DND-41 (cell line): ENCODE results near the gene CFAP20DC.

Experiments used
- ATAC-seq: fragments of 200-7000 bp; cut with Tn5 transposase; 3 replicates; pipeline ENCODE4 v1.9.1; 2021; ENCODE audit warnings: low read depth; ENCODE audit not compliant: insufficient read depth
- DNase-seq: peaks from one replicate; pipeline ENCODE4 v3.0.0-alpha.2; 2020
- H2AFZ ChIP-seq: 2 replicates; pipeline ENCODE4 v1.6.0; 2012; ENCODE audit warnings: low read depth, low read length
- H3K27ac ChIP-seq: 2 replicates; pipeline ENCODE4 v1.5.1; 2012; ENCODE audit warnings: low read length, inconsistent platforms
- H3K27me3 ChIP-seq: fragments of 200-600 bp; sonication (generic); 2 replicates; pipeline ENCODE4 v1.6.0; 2012; ENCODE audit warnings: low read length, mild to moderate bottlenecking, inconsistent platforms; ENCODE audit not compliant: insufficient read depth, poor library complexity
- H3K36me3 ChIP-seq: 2 replicates; pipeline ENCODE4 v1.5.1; 2012; ENCODE audit warnings: low read length, inconsistent platforms; ENCODE audit not compliant: insufficient read depth
- H3K4me1 ChIP-seq: 2 replicates; pipeline ENCODE4 v1.5.1; 2012; ENCODE audit warnings: mild to moderate bottlenecking, low read length; ENCODE audit not compliant: insufficient read depth
- H3K4me2 ChIP-seq: 2 replicates; pipeline ENCODE4 v1.6.0; 2012; ENCODE audit warnings: mild to moderate bottlenecking, moderate library complexity, low read length, inconsistent platforms; ENCODE audit not compliant: insufficient read depth
- H3K4me3 ChIP-seq, 2 experiments: fragments of 200-600 bp in 1 of 2; shearing (Covaris generic) in 1 of 2; 2 replicates each; pipeline ENCODE4 v1.5.1; 2012 to 2016; ENCODE audit warnings: inconsistent platforms in 2 of 2, low read length in 2 of 2, mild to moderate bottlenecking in 2 of 2, low read depth in 1 of 2, moderate library complexity in 1 of 2
- H3K79me2 ChIP-seq: 2 replicates; pipeline ENCODE4 v1.6.0; 2012; ENCODE audit warnings: low read length, inconsistent platforms; ENCODE audit not compliant: insufficient read depth
- H3K9ac ChIP-seq: 2 replicates; pipeline ENCODE4 v1.6.0; 2012; ENCODE audit warnings: low read depth, mild to moderate bottlenecking, inconsistent platforms, low read length, moderate library complexity
- H3K9me3 ChIP-seq: 2 replicates; pipeline ENCODE4 v1.5.1; 2012; ENCODE audit warnings: low read length, moderate library complexity, mild to moderate bottlenecking, inconsistent platforms; ENCODE audit not compliant: insufficient read depth, severe bottlenecking
- H4K20me1 ChIP-seq: 2 replicates; pipeline ENCODE4 v1.6.0; 2012; ENCODE audit warnings: low read length; ENCODE audit not compliant: insufficient read depth
- CTCF ChIP-seq: IDR thresholded peaks from 2 replicates; pipeline ENCODE4 v1.5.1; 2012; ENCODE audit warnings: borderline replicate concordance, low read length, moderate library complexity, mild to moderate bottlenecking; ENCODE audit not compliant: poor library complexity, severe bottlenecking; ENCODE audit errors: extremely low read depth
- EZH2 ChIP-seq: IDR thresholded peaks from 3 replicates; pipeline ENCODE4 v1.6.1; 2012; ENCODE audit warnings: borderline replicate concordance, low read depth, mild to moderate bottlenecking, moderate library complexity, low read length, inconsistent platforms; ENCODE audit not compliant: severe bottlenecking

Gene CFAP20DC

GRCh38 chr3:58693940-58694850 is 355.6 kb downstream of the CFAP20DC start:
- no peak overlapping the region for H3K4me3 ChIP-seq
- ATAC-seq, result no peak
- H2AFZ ChIP-seq, result no peak overlapping the region
- H3K4me2 ChIP-seq, result no peak overlapping the region
- H3K27me3 ChIP-seq, result peaks cover under 1% of the 10 kb centered on the region
- H3K79me2 ChIP-seq, result no peaks in the 10 kb centered on the region
- no peaks in the 10 kb centered on the region for H3K4me1 ChIP-seq
- H3K36me3 ChIP-seq, result no peaks in the 10 kb centered on the region
- no peak overlapping the region for H3K27ac ChIP-seq
- H4K20me1 ChIP-seq, result no peaks in the 10 kb centered on the region
- H3K9ac ChIP-seq, result no peak overlapping the region
- peaks cover 20% of the 10 kb centered on the region for H3K9me3 ChIP-seq
- no peak for DNase-seq
- TF ChIP-seq EZH2 (no peak), CTCF (no peak)

GRCh38 chr3:58692484-58692883 is 357.3 kb downstream of the CFAP20DC start:
- H2AFZ ChIP-seq, result no peak overlapping the region
- H3K27me3 ChIP-seq, result no peaks in the 10 kb centered on the region
- no peak overlapping the region for H3K9ac ChIP-seq
- H3K9me3 ChIP-seq, result peaks cover 20% of the 10 kb centered on the region
- no peak overlapping the region for H3K27ac ChIP-seq
- no peak for TF ChIP-seq CTCF
- H3K4me1 ChIP-seq, result no peaks in the 10 kb centered on the region
- no peaks in the 10 kb centered on the region for H3K36me3 ChIP-seq
- H4K20me1 ChIP-seq, result no peaks in the 10 kb centered on the region
- H3K4me2 ChIP-seq, result no peak overlapping the region
- H3K79me2 ChIP-seq, result no peaks in the 10 kb centered on the region
- no peak overlapping the region for H3K4me3 ChIP-seq
- ATAC-seq (no peak), DNase-seq (no peak)
